AG10803 (cell line): Measurements from ENCODE around the gene FRRS1.
"Not testable (repeated sequence)": the region's sequence is repeated elsewhere in the genome, so short reads cannot be mapped to it uniquely, and the experiment has no call there.

Source experiments
- DNase-seq: peaks from one replicate; pipeline ENCODE4 v3.0.0; 2010; ENCODE audit warnings: low read depth
- H3K4me3 ChIP-seq: 2 replicates; pipeline ENCODE4 v1.5.1; 2011; ENCODE audit warnings: mild to moderate bottlenecking, low read length, control low read depth
- CTCF ChIP-seq: conservative IDR thresholded peaks from 2 replicates; pipeline ENCODE4 v1.5.1; 2011; ENCODE audit warnings: mild to moderate bottlenecking, low read length, control low read depth, inconsistent platforms

The FRRS1 gene

GRCh38 chr1:99801584-99801983 lies 35.1 kb upstream of the FRRS1 start:
- no peak for DNase-seq
- no peak for TF ChIP-seq CTCF
- no peak overlapping the region for H3K4me3 ChIP-seq

- H3K4me3 ChIP-seq, DNase-seq: not testable (repeated sequence)
Observed at GRCh38 chr1:99793861-99794260, 27.4 kb upstream of the FRRS1 start.

- DNase-seq = no peak
- H3K4me3 ChIP-seq = no peak overlapping the region
- no peak for TF ChIP-seq CTCF
Observed at GRCh38 chr1:99789715-99790114, 23.3 kb upstream of the FRRS1 start.

- DNase-seq = no peak
- TF ChIP-seq CTCF = no peak
- H3K4me3 ChIP-seq = no peak overlapping the region
Observed at GRCh38 chr1:99788896-99789295, 22.5 kb upstream of the FRRS1 start.

GRCh38 chr1:99786751-99787501 lies 20.5 kb upstream of the FRRS1 start:
- H3K4me3 ChIP-seq = no peak overlapping the region
- no peak for TF ChIP-seq CTCF
- no peak for DNase-seq

- no peak for TF ChIP-seq CTCF
- no peak overlapping the region for H3K4me3 ChIP-seq
- no peak for DNase-seq
Observed at GRCh38 chr1:99784809-99785255, 18.4 kb upstream of the FRRS1 start.

- H3K4me3 ChIP-seq = no peak overlapping the region
- DNase-seq = no peak
- TF ChIP-seq CTCF = no peak
Observed at GRCh38 chr1:99784143-99784542, 17.7 kb upstream of the FRRS1 start.
